HEK293T (cell line): Measurements from ENCODE around the gene RPTOR.

Experiments
- CTCF ChIA-PET: fragments of 350-600 bp; formaldehyde crosslinking; extraction: SDS; loops from one replicate; lab custom pipeline; 2021; ENCODE audit warnings: antibody characterized with exemption, inconsistent platforms; lab: Yijun Ruan, JAX
- POLR2A ChIA-PET: fragments of 350-600 bp; formaldehyde crosslinking; extraction: SDS; loops from one replicate; lab custom pipeline; 2020; ENCODE audit warnings: antibody characterized with exemption, inconsistent platforms; lab: Yijun Ruan, JAX
- DNase-seq: peaks from one replicate; pipeline ENCODE4 v3.0.0; 2012; ENCODE audit warnings: mixed read lengths; ENCODE audit errors: extremely low spot score
- ARNT ChIP-seq: fragments of 450-650 bp; IDR thresholded peaks from 2 replicates; pipeline ENCODE4 v1.6.1; 2017; ENCODE audit warnings: mild to moderate bottlenecking
- BHLHE40 ChIP-seq: fragments of 450-650 bp; IDR thresholded peaks from 2 replicates; pipeline ENCODE4 v1.6.1; 2016; ENCODE audit warnings: mild to moderate bottlenecking, moderate library complexity, borderline replicate concordance
- CTBP1 ChIP-seq: fragments of 450-650 bp; IDR thresholded peaks from 2 replicates; pipeline ENCODE4 v1.6.1; 2016; ENCODE audit warnings: borderline replicate concordance
- ELF4 ChIP-seq: fragments of 450-650 bp; IDR thresholded peaks from 2 replicates; pipeline ENCODE4 v1.6.1; 2017; ENCODE audit warnings: antibody characterized with exemption
- FOXA1 ChIP-seq: fragments of 450-650 bp; IDR thresholded peaks from 2 replicates; pipeline ENCODE4 v1.6.1; 2016; ENCODE audit warnings: mild to moderate bottlenecking
- FOXK2 ChIP-seq: fragments of 450-650 bp; IDR thresholded peaks from 2 replicates; pipeline ENCODE4 v1.6.1; 2016; ENCODE audit warnings: mild to moderate bottlenecking
- FOXM1 ChIP-seq: fragments of 450-650 bp; IDR thresholded peaks from 2 replicates; pipeline ENCODE4 v1.6.1; 2017; ENCODE audit warnings: mild to moderate bottlenecking, borderline replicate concordance
- HDGF ChIP-seq: fragments of 450-650 bp; IDR thresholded peaks from 2 replicates; pipeline ENCODE4 v1.6.1; 2017; ENCODE audit warnings: antibody characterized with exemption, borderline replicate concordance
- L3MBTL2 ChIP-seq: fragments of 450-650 bp; conservative IDR thresholded peaks from 2 replicates; pipeline ENCODE4 v1.6.1; 2016; ENCODE audit warnings: mild to moderate bottlenecking
- LEF1 ChIP-seq: fragments of 450-650 bp; IDR thresholded peaks from 2 replicates; pipeline ENCODE4 v1.6.1; 2017; ENCODE audit warnings: mild to moderate bottlenecking, borderline replicate concordance
- NFRKB ChIP-seq: fragments of 450-650 bp; IDR thresholded peaks from 2 replicates; pipeline ENCODE4 v1.6.1; 2016; ENCODE audit warnings: mild to moderate bottlenecking, moderate library complexity
- PKNOX1 ChIP-seq: fragments of 450-650 bp; IDR thresholded peaks from 2 replicates; pipeline ENCODE4 v1.6.1; 2016
- SP1 ChIP-seq: fragments of 450-650 bp; IDR thresholded peaks from 2 replicates; pipeline ENCODE4 v1.6.1; 2017
- SUZ12 ChIP-seq: fragments of 450-650 bp; IDR thresholded peaks from 2 replicates; pipeline ENCODE4 v1.6.1; 2016; ENCODE audit warnings: mild to moderate bottlenecking
- TARDBP ChIP-seq: fragments of 450-650 bp; IDR thresholded peaks from 2 replicates; pipeline ENCODE4 v1.6.1; 2016
- ZNF384 ChIP-seq: fragments of 450-650 bp; IDR thresholded peaks from 2 replicates; pipeline ENCODE4 v1.6.1; 2016

Gene RPTOR

GRCh38 chr17:80852476-80853015 is 307.9 kb downstream of the RPTOR start:
- no peak for DNase-seq
- POLR2A ChIA-PET: no interaction called here
- CTCF ChIA-PET: no interaction called here
- no peak for TF ChIP-seq LEF1
- no peak for TF ChIP-seq FOXK2
- TF ChIP-seq ARNT: no peak
- no peak for TF ChIP-seq BHLHE40
- no peak for TF ChIP-seq SUZ12
- TF ChIP-seq L3MBTL2: no peak

- POLR2A ChIA-PET: no interaction called here
- no peak for DNase-seq
- TF ChIP-seq FOXM1 (no peak), TARDBP (no peak), ARNT (no peak), CTBP1 (no peak), FOXA1 (no peak), PKNOX1 (no peak), NFRKB (no peak), L3MBTL2 (no peak), ZNF384 (no peak), SP1 (no peak), LEF1 (no peak), ELF4 (no peak), HDGF (no peak), SUZ12 (no peak), BHLHE40 (no peak), FOXK2 (no peak)
- CTCF ChIA-PET: no interaction called here
These were observed 308.4 kb downstream of the RPTOR start for GRCh38 chr17:80853076-80853475.

- no peak for TF ChIP-seq SP1
- no peak for TF ChIP-seq FOXK2
- no peak for TF ChIP-seq HDGF
- no peak for TF ChIP-seq FOXM1
- TF ChIP-seq FOXA1: no peak
- TF ChIP-seq ZNF384: no peak
- TF ChIP-seq BHLHE40: no peak
- TF ChIP-seq NFRKB: no peak
- no peak for TF ChIP-seq L3MBTL2
- no peak for TF ChIP-seq SUZ12
- no peak for TF ChIP-seq ARNT
- no peak for TF ChIP-seq LEF1
- no peak for TF ChIP-seq PKNOX1
- no peak for TF ChIP-seq ELF4
- no peak for TF ChIP-seq TARDBP
- ChIA-PET POLR2A (no interaction called here), CTCF (no interaction called here)
- no peak for DNase-seq
These were observed 309.6 kb downstream of the RPTOR start for GRCh38 chr17:80854220-80854619.

- POLR2A ChIA-PET: no interaction called here
- TF ChIP-seq SP1 (no peak), TARDBP (no peak), FOXM1 (no peak), BHLHE40 (no peak), SUZ12 (no peak), NFRKB (no peak), ELF4 (no peak), ARNT (no peak), FOXK2 (no peak), L3MBTL2 (no peak), HDGF (no peak), FOXA1 (no peak)
- CTCF ChIA-PET: no interaction called here
These were observed 310.7 kb downstream of the RPTOR start for GRCh38 chr17:80855196-80855947.

GRCh38 chr17:80855948-80856862 is 311.6 kb downstream of the RPTOR start:
- ChIA-PET CTCF (no interaction called here), POLR2A (interaction anchor here (0.6 to 1.3 kb wide), 2 partner anchors 177 to 402 kb away, joined by 3 read pairs; no protein-coding TSS in a partner anchor)
- peak; percentile 30 for DNase-seq
- TF ChIP-seq ZNF384: no peak
- no peak for TF ChIP-seq FOXK2
- TF ChIP-seq TARDBP: no peak
- TF ChIP-seq PKNOX1: no peak
- TF ChIP-seq FOXM1: no peak
- TF ChIP-seq BHLHE40: no peak
- no peak for TF ChIP-seq SP1
- no peak for TF ChIP-seq NFRKB
- no peak for TF ChIP-seq LEF1
- no peak for TF ChIP-seq FOXA1
- no peak for TF ChIP-seq SUZ12
- no peak for TF ChIP-seq HDGF

More at GRCh38 chr17:80855196-80855947, 310.7 kb downstream of the RPTOR start:
- no peak for DNase-seq
